Activated CD4-positive, alpha-beta memory T cell treated with anti-CD3 and anti-CD28 coated beads for 36 hours (primary cell): Measurements from ENCODE around the gene LAMTOR5. TPM values are rescaled to one million over a fixed set of nuclear protein-coding genes. Genes with fewer than 3 reads are reported as not detected.
"Not testable (repeated sequence)": the region's sequence is repeated elsewhere in the genome, so short reads cannot be mapped to it uniquely, and the experiment has no call there.

Experiments
- CTCF ChIA-PET: fragments of 350-600 bp; sonication (Branson Sonifier 250); formaldehyde crosslinking; loops from one replicate; lab custom pipeline; 2021; ENCODE audit warnings: antibody characterized with exemption, inconsistent platforms; lab: Charles Lee
- POLR2A ChIA-PET: fragments of 350-600 bp; sonication (Branson Sonifier 250); formaldehyde crosslinking; loops from one replicate; lab custom pipeline; 2021; ENCODE audit warnings: antibody characterized with exemption; lab: Charles Lee
- DNase-seq: peaks from one replicate; pipeline ENCODE4 v3.0.0-alpha.2; 2020
- H3K27ac Mint-ChIP-seq: one replicate; pipeline ENCODE4 v1.8.0; 2021; ENCODE audit warnings: mixed read lengths
- H3K27me3 Mint-ChIP-seq: one replicate; pipeline ENCODE4 v1.8.0; 2021; ENCODE audit warnings: mixed read lengths
- H3K36me3 Mint-ChIP-seq: one replicate; pipeline ENCODE4 v1.8.0; 2021; ENCODE audit warnings: mixed read lengths
- H3K4me1 Mint-ChIP-seq: one replicate; pipeline ENCODE4 v1.8.0; 2021; ENCODE audit warnings: low read depth, mixed read lengths
- H3K4me3 Mint-ChIP-seq: one replicate; pipeline ENCODE4 v1.8.0; 2021; ENCODE audit warnings: mild to moderate bottlenecking, mixed read lengths
- H3K9me3 Mint-ChIP-seq: one replicate; pipeline ENCODE4 v1.8.0; 2021; ENCODE audit warnings: mixed read lengths
- intact Hi-C: fragments of 100-400 bp; cut with micrococcal nuclease; formaldehyde crosslinking; loops from one replicate; pipeline ENCODE4 v1.15.1; 2023
- total RNA-seq, 2 experiments: library from RNA; stranded (reverse); gene quantifications; one replicate each; pipeline ENCODE4 v1.2.3, GENCODE V29; 2021

LAMTOR5 gene
- total RNA-seq, 2 experiments from 2014 or later = 151 to 153 TPM

- no peaks in the 10 kb centered on the region for H3K36me3 Mint-ChIP-seq
- no peaks in the 10 kb centered on the region for H3K27me3 Mint-ChIP-seq
- intact Hi-C loops = no loop called here
- ChIA-PET POLR2A (no interaction called here), CTCF (interaction anchor here (0.6 to 1.7 kb wide), 3 partner anchors 20 to 55 kb away, joined by 4 to 5 read pairs (median 5); no protein-coding TSS in a partner anchor)
- no peaks in the 10 kb centered on the region for H3K9me3 Mint-ChIP-seq
- no peak overlapping the region for H3K4me3 Mint-ChIP-seq
- H3K27ac Mint-ChIP-seq = no peak overlapping the region
- H3K4me1 Mint-ChIP-seq = no peaks in the 10 kb centered on the region
- DNase-seq = no peak
Measured at GRCh38 chr1:110440877-110441276, 33.4 kb upstream of the LAMTOR5 start.

GRCh38 chr1:110439873-110440272, 32.4 kb upstream of the LAMTOR5 start:
- intact Hi-C loops, H3K4me1 Mint-ChIP-seq, H3K9me3 Mint-ChIP-seq, H3K36me3 Mint-ChIP-seq, H3K27me3 Mint-ChIP-seq, DNase-seq, H3K27ac Mint-ChIP-seq, POLR2A ChIA-PET, H3K4me3 Mint-ChIP-seq: not testable (repeated sequence)
- CTCF ChIA-PET = interaction anchor here (1.7 to 2.6 kb wide), 2 partner anchors 20 to 56 kb away, joined by 5 to 9 read pairs; no protein-coding TSS in a partner anchor

- Mint-ChIP-seq H3K36me3 (no peaks in the 10 kb centered on the region), H3K4me3 (no peak overlapping the region), H3K4me1 (no peaks in the 10 kb centered on the region), H3K27me3 (no peaks in the 10 kb centered on the region), H3K27ac (no peak overlapping the region), H3K9me3 (no peaks in the 10 kb centered on the region)
- ChIA-PET POLR2A (no interaction called here), CTCF (interaction anchor here (1.9 to 2.6 kb wide), 2 partner anchors 21 to 378 kb away, joined by 4 to 9 read pairs; no protein-coding TSS in a partner anchor)
- intact Hi-C loops = no loop called here
- no peak for DNase-seq
Measured at GRCh38 chr1:110438893-110439292, 31.4 kb upstream of the LAMTOR5 start.

GRCh38 chr1:110437645-110438299, 30.3 kb upstream of the LAMTOR5 start:
- H3K4me1 Mint-ChIP-seq, H3K27me3 Mint-ChIP-seq, H3K27ac Mint-ChIP-seq, H3K4me3 Mint-ChIP-seq, DNase-seq, H3K36me3 Mint-ChIP-seq, H3K9me3 Mint-ChIP-seq, intact Hi-C loops, POLR2A ChIA-PET: not testable (repeated sequence)
- CTCF ChIA-PET = interaction anchor here (1.8 to 2.6 kb wide), 4 partner anchors 22 to 377 kb away, joined by 4 to 14 read pairs (median 8); no protein-coding TSS in a partner anchor

- Mint-ChIP-seq H3K27ac (no peak overlapping the region), H3K4me1 (no peaks in the 10 kb centered on the region), H3K36me3 (no peaks in the 10 kb centered on the region), H3K9me3 (no peaks in the 10 kb centered on the region), H3K27me3 (no peaks in the 10 kb centered on the region), H3K4me3 (no peak overlapping the region)
- POLR2A ChIA-PET = no interaction called here
- intact Hi-C loops = no loop called here
- CTCF ChIA-PET = interaction anchor here (0.9 to 2.1 kb wide), 5 partner anchors 14 to 229 kb away, joined by 3 to 14 read pairs (median 5); no protein-coding TSS in a partner anchor
- DNase-seq = no peak
Measured at GRCh38 chr1:110436635-110437034, 29.1 kb upstream of the LAMTOR5 start.

GRCh38 chr1:110434946-110435345, 27.5 kb upstream of the LAMTOR5 start:
- no peaks in the 10 kb centered on the region for H3K36me3 Mint-ChIP-seq
- ChIA-PET CTCF (interaction anchor here (1.0 to 2.1 kb wide), 4 partner anchors 23 to 238 kb away, joined by 3 to 15 read pairs (median 5); no protein-coding TSS in a partner anchor), POLR2A (no interaction called here)
- H3K4me3 Mint-ChIP-seq = no peak overlapping the region
- intact Hi-C loops = no loop called here
- H3K4me1 Mint-ChIP-seq = no peaks in the 10 kb centered on the region
- no peak overlapping the region for H3K27ac Mint-ChIP-seq
- DNase-seq = no peak
- H3K27me3 Mint-ChIP-seq = peaks cover 1% of the 10 kb centered on the region
- H3K9me3 Mint-ChIP-seq = no peaks in the 10 kb centered on the region

GRCh38 chr1:110433803-110434202, 26.3 kb upstream of the LAMTOR5 start:
- Mint-ChIP-seq H3K4me3 (no peak overlapping the region), H3K4me1 (no peaks in the 10 kb centered on the region), H3K27ac (no peak overlapping the region), H3K36me3 (no peaks in the 10 kb centered on the region), H3K9me3 (no peaks in the 10 kb centered on the region), H3K27me3 (peaks cover 1% of the 10 kb centered on the region)
- CTCF ChIA-PET = interaction anchor here (1.0 to 2.1 kb wide), 3 partner anchors 22 to 118 kb away, joined by 3 to 15 read pairs (median 6); no protein-coding TSS in a partner anchor
- DNase-seq = peak; percentile 11
- POLR2A ChIA-PET = no interaction called here
- intact Hi-C loops = no loop called here

- Mint-ChIP-seq H3K36me3 (no peaks in the 10 kb centered on the region), H3K9me3 (no peaks in the 10 kb centered on the region), H3K4me3 (no peak overlapping the region), H3K27me3 (peaks cover 1% of the 10 kb centered on the region), H3K4me1 (no peaks in the 10 kb centered on the region), H3K27ac (no peak overlapping the region)
- intact Hi-C loops = no loop called here
- POLR2A ChIA-PET = no interaction called here
- no peak for DNase-seq
- CTCF ChIA-PET = interaction anchor here (1.0 to 2.1 kb wide), 3 partner anchors 21 to 117 kb away, joined by 3 to 15 read pairs (median 6); no protein-coding TSS in a partner anchor
Measured at GRCh38 chr1:110433213-110433612, 25.7 kb upstream of the LAMTOR5 start.

- Mint-ChIP-seq H3K36me3 (no peaks in the 10 kb centered on the region), H3K27me3 (peaks cover 1% of the 10 kb centered on the region), H3K9me3 (no peaks in the 10 kb centered on the region), H3K4me3 (no peak overlapping the region), H3K4me1 (no peaks in the 10 kb centered on the region), H3K27ac (no peak overlapping the region)
- POLR2A ChIA-PET = no interaction called here
- intact Hi-C loops = no loop called here
- DNase-seq = no peak
- CTCF ChIA-PET = interaction anchor here (4.5 kb wide), 1 partner anchor 30 kb away, joined by 24 read pairs; no protein-coding TSS in a partner anchor
Measured at GRCh38 chr1:110430901-110431300, 23.4 kb upstream of the LAMTOR5 start.

- H3K27me3 Mint-ChIP-seq = peaks cover 1% of the 10 kb centered on the region
- H3K9me3 Mint-ChIP-seq = no peaks in the 10 kb centered on the region
- H3K4me1 Mint-ChIP-seq = no peaks in the 10 kb centered on the region
- H3K36me3 Mint-ChIP-seq = no peaks in the 10 kb centered on the region
- H3K4me3 Mint-ChIP-seq = no peak overlapping the region
- ChIA-PET CTCF (interaction anchor here (4.5 kb wide), 1 partner anchor 30 kb away, joined by 24 read pairs; no protein-coding TSS in a partner anchor), POLR2A (no interaction called here)
- no peak for DNase-seq
- H3K27ac Mint-ChIP-seq = no peak overlapping the region
- intact Hi-C loops = no loop called here
Measured at GRCh38 chr1:110430366-110430765, 22.9 kb upstream of the LAMTOR5 start.

- ChIA-PET POLR2A (no interaction called here), CTCF (interaction anchor here (0.6 to 4.5 kb wide), 3 partner anchors 27 to 67 kb away, joined by 3 to 24 read pairs (median 3); no protein-coding TSS in a partner anchor)
- no peak for DNase-seq
- H3K9me3 Mint-ChIP-seq = no peaks in the 10 kb centered on the region
- H3K4me1 Mint-ChIP-seq = no peaks in the 10 kb centered on the region
- peaks cover 1% of the 10 kb centered on the region for H3K27me3 Mint-ChIP-seq
- no peak overlapping the region for H3K4me3 Mint-ChIP-seq
- H3K36me3 Mint-ChIP-seq = no peaks in the 10 kb centered on the region
- no peak overlapping the region for H3K27ac Mint-ChIP-seq
- intact Hi-C loops = no loop called here
Measured at GRCh38 chr1:110428946-110429345, 21.5 kb upstream of the LAMTOR5 start.

- ChIA-PET POLR2A (no interaction called here), CTCF (interaction anchor here (4.5 kb wide), 1 partner anchor 34 kb away, joined by 24 read pairs; no protein-coding TSS in a partner anchor)
- intact Hi-C loops = no loop called here
- no peak overlapping the region for H3K27ac Mint-ChIP-seq
- H3K36me3 Mint-ChIP-seq = no peaks in the 10 kb centered on the region
- H3K4me3 Mint-ChIP-seq = no peak overlapping the region
- peaks cover 1% of the 10 kb centered on the region for H3K27me3 Mint-ChIP-seq
- DNase-seq = no peak
- H3K9me3 Mint-ChIP-seq = no peaks in the 10 kb centered on the region
- H3K4me1 Mint-ChIP-seq = no peaks in the 10 kb centered on the region
Measured at GRCh38 chr1:110426854-110427253, 19.4 kb upstream of the LAMTOR5 start.
